ENCODE results near the gene SLCO3A1.

DNA sequence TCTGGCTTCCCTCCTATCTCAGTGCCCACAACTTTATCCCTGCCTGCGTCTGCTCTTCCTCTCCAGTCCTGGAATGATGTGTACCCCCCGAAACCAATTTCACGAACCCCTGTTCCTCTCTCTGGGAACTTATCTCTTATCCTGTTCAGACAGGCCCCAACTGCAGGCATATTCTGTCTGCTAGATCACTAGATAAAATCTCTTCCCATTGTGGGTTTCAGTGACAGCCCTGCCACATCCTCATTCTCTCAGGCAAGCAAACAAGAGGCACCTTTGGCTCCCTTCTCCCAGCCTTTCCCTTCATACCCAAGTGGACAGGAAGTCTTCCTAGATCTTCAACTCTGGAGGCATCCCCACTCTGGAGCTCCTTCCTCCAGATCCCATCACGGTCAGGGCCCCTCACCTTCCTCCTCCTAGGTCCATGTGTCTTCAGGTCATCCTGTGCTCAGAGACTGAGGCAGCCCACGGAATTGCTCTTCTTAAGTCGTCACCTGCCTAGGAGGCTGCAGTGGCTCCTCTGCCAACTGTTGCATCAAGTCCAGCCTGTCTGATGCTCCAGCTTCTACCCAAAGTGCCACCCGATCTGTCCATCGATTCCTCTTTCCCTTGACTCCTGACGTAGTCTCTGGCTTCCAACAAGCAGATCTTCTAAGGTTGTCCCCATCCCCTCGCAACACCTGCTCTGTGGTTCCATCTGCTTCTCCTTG, 190.8 kb downstream of the SLCO3A1 start:
- TF ChIP-seq POLR2A (IDR thresholded peaks at IDR 0.05; ENCODE audit: control extremely low read depth in 1 of 2, low read depth in 2 of 2, low read length in 2 of 2) (no peak), SP1 (IDR thresholded peaks at IDR 0.05; ENCODE audit: low read depth, low read length) (no peak), SIN3A (conservative IDR thresholded peaks at IDR 0.05 in 1 of 2, IDR thresholded peaks at IDR 0.05 in 1 of 2; ENCODE audit: low read depth in 1 of 2, low read length in 2 of 2) (no peak), CTCF (IDR thresholded peaks at IDR 0.05; ENCODE audit: control extremely low read depth in 1 of 3, insufficient read depth in 1 of 3, low read depth in 1 of 3, low read length in 3 of 3) (no peak), RAD21 (IDR thresholded peaks at IDR 0.05 in 1 of 2, conservative IDR thresholded peaks at IDR 0.05 in 1 of 2; ENCODE audit: low read depth in 2 of 2, low read length in 2 of 2) (no peak), NRF1 (IDR thresholded peaks at IDR 0.05; ENCODE audit: low read depth, low read length) (no peak), CBX5 (IDR thresholded peaks at IDR 0.05; ENCODE audit: low read depth, low read length) (no peak)
